NCI-H524 treated with DMSO at 0.1 percent for 48 hours (cell line): Measurements from ENCODE around the gene TOLLIP.

Experiments
- DNase-seq: peaks from one replicate; lab custom pipeline; 2025; lab: John Stamatoyannopoulos, UW

TOLLIP gene

DNA sequence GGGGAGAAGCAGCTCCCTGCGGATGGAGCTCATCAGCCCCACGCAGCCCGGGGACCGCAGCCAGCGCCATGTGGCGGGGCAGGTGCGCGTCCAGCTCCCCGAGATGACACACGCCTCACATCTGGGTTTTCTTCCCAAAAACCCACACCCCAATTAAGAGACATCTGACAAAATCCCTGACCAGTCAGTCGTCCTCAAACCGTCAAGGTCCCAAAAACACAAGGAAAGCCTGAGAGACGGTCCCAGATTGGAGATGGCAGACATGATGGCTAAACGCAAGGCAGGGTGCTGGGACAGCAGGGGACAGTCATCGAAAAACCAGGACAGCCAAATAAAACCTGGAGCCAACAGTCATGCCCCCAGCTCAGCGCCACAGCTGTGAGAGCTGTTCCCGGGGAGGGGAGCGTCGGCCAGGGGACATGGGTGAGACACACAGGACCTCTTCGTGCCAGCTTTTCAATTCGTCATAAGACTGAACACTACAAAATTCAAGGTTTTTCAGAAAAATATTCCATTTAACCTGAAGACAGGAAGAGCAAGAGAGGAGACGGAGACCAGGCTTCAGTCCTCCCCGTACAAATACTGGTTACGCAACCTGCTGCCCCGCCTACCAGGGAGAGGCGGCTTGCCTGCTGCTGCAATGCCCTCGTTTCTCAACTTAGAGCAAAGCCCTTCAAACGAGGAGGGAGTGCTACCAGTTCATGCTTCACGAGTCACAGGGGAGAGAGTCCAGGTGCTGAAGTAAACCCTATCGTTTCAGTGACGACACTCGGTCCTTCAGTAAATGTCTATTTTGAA is 10.5 kb downstream of the TOLLIP start:
- no peak for DNase-seq

DNA sequence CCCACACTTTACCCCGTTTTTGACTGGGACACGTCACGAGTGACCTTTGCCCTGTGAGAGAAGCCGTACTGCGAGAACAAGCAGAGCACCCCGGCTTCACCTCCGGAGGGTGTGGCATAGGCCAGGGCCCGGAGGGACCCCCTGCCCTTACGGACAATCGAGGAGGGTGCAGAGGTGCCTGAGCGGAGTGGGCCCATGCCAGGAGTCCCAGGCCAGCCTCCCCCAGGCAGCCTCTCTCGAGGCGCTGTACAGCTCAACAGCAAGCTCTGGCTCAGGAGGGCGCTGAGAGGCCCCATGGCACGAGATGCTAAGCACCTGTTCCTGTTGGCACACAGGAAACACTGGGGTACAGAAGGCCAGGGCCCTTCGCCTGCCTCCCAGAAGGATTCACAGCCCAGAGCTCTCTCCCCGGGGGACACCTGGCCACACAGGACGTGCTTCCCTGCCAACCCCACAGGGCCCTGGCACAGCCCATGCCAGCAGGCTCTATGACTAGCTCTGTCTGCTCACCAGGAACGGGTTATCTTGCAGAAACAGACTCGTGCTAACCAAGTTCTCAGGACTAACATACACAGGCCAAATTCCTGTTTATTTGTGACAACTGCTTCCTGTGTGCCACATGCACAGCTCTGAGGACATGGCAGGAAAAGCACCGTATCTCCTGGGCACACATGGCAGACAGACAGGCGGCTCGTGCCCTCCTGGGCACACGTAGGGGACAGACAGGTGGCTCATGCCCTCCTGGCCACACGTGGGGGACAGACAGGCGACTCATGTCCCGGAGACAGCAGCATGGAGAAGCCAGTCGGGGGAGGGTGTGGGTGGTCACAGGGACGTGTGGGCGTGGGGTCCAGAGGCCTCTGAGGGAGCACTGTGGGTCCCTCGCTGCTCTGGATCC is 11.6 kb downstream of the TOLLIP start:
- no peak for DNase-seq

DNA sequence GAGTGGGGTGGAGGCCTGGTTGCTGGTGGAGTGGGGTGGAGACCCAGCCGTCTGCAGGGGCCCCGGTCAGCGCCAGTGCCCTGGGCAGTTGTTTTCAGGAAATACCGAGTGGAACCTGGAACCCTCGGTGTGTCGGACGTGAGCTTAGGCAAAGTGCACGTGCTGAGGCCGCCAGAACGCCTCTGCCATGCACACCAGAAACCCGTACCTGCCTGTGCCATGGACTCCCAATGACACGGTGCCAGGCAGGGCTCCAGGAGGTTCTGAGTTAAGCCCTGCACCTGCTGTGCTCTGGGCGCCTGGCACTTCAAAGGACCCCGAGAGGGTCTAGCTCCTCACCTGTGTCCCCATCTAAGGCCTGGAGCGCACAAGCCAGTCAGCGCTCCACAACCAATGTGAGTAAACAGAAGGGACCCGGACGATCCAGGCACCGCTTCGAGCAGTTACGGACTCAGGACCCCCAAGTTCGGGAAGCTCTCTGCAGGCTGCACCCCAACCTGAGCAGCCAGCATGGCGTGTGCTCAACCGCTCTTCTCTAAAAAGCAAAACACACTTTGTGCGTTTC is 12.3 kb downstream of the TOLLIP start:
- no peak for DNase-seq

DNA sequence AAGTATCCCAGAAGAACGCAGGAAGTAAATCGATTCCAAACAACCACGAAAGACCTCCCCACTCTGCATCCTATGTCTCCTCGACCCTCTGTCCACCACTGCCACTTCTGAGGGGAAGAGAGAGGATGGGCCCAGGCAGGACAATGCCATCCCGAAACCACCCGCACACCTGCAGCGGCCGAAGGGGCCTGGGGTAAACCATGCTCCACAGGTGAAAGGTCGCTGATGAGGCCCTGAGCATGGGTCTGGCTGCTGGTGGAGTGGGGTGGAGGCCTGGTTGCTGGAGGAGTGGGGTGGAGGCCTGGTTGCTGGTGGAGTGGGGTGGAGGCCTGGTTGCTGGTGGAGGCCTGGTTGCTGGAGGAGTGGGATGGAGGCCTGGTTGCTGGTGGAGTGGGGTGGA is 13.1 kb downstream of the TOLLIP start:
- no peak for DNase-seq

DNA sequence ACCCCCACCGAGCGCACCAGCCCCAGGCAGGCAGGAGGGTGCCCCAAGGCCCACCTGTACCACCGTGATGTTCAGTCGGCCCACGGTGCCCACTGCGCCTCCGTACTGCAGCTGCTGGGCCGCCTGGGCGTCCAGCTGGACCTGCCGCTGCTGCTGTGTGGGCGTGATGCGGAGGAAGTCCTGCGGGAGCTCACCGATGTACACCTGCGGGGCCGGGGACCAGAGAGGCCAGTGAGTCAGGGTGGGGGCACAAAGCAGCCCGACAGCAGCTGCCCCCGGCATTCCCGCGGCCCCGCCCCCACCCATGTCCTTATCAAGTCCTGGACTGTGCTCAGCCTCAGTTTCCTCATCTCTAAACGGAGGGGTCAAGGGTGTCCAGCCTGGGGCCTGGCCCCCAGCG is 13.8 kb downstream of the TOLLIP start:
- DNase-seq, result no peak

DNA sequence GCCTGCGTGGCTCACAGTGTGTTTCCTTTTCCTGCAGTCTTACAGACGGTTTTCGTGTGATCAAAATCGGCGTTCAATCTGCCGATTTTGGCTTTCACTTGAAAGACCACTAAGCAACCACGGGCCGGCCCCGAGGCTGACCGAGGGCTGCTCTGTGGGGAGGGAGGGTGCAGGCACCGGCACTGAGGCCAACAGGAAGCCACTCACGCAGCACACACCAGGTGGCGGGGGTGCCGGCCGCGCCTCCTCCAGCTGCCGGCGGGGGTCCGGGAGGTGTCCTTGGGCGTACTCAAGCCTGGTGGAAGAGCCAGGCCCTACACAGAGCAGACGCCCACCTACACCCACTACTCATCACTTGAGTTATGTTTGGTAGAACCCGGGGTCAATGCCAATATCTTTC is 14.3 kb downstream of the TOLLIP start:
- DNase-seq, result no peak

DNA sequence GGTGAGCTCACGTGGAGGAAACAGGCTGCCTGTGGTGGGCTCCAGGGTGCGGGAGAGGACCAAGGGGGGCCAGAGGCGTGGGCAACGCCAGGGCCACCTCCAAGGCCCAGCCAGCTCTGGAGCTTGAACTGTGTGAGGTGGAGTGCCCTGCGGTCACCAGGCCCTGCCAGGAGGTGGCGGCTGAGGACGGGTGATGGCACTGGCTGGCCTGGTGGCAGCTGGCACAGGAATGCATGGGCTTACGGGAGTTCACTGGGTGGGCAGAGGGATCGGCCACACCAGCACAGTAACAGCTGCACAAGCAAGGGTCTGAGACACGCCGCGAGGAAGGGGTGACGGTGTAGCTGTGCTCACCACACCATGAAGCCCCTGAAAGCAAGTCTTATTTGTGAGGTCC is 15.8 kb downstream of the TOLLIP start:
- DNase-seq, result no peak

DNA sequence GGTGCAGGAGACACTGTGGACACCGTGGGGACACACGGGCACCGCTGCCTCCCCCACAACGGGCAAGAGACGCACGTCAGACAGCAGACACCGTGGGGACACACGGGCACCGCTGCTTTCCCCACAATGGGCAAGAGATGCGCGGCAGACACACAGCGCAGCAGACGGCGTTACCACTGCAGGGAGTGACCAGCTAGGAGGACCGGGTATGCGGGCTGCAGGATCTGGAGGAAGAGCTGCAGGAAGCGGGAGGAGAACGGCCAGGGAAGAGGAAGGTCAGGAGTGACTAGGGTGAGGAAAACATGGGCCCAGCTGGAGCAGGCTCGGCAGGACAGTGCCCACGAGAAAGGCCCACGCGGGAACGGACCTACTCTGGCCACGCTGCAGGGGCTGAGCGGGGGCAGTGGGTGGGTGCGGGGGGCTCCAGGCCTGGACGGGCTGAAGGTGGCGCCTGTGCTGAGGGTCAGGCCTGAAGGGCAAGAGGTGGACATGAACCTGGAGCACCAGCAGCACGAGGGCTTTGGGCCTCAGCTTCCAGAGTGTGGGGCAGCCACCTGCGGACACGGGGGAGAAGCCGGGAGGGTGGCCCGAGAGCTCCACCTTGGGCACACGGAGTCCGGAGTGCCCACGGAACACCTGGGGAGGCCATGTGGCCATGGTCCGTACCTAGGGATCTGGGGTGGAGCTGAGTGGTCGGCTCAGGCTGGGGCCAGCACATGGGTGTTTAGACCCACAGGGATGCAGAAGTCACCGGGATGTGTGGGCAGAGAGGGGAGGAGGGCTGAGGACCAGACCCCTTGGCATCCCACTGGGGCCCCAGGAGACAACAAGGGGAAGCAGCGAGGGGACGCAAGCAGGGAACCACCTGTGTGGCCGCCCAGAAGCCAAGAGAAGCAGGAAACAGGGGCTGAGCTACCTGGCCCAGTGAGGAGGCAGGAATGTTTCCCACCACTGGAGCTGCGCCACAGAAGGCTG is 16.5 kb downstream of the TOLLIP start:
- no peak for DNase-seq

DNA sequence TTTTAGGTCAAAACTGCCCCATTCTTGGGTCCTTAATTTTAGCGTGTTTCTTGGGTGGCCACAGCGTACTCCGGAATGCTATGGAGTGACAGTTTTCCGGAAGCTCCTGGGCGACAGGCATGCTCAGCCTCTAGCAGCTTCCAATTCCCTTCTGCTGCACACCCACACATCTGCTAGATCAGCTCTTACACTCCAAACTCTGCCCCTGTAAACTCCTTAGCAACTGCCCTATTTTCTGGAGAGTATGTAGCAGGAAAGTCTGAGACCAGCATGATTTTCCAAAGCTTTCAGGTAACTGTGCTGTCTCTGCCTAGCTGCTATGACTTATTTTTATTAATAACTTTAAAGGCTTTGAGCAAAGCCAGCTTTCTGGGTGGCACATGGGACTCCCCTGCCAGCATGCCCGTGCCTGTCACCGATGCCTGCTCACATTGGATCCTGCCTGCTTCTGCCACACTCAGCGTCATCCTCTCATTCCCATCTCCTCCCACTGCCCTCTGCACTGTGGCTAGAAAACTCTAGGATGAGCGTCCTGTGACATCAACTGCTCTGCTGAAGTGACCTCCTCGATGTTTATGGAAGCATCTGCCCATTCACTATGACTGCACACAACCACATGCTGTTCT is 17.3 kb downstream of the TOLLIP start:
- DNase-seq, result no peak

DNA sequence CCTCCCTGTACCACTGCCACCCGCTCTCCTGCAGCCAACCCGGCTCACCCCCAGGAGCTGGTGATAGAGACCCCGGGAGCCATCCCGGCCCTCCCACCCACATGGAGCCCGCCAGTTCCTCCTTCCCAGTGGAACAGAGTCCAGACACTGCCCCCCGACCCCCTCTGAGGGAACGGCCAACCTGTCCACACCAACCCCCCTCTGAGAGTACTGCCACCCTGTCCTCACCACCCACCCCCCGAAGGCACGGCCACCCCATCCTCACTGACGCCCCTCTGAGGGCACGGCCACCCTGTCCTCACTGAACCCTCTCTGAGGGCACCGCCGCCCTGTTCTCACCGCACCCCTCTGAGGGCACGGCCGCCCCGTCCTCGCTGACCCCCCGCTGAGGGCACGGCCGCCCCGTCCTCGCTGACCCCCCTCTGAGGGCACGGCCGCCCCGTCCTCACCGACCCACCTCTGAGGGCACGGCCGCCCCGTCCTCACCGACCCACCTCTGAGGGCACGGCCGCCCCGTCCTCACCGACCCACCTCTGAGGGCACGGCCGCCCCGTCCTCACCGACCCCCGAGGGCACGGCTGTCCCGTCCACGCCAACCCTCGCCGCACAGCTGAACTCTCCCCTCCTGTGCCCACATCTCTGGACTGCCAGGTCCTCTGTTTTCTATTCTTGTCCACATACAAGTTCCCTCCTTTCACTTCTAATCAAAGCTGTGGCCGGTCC is 18.0 kb downstream of the TOLLIP start:
- DNase-seq, result no peak

DNA sequence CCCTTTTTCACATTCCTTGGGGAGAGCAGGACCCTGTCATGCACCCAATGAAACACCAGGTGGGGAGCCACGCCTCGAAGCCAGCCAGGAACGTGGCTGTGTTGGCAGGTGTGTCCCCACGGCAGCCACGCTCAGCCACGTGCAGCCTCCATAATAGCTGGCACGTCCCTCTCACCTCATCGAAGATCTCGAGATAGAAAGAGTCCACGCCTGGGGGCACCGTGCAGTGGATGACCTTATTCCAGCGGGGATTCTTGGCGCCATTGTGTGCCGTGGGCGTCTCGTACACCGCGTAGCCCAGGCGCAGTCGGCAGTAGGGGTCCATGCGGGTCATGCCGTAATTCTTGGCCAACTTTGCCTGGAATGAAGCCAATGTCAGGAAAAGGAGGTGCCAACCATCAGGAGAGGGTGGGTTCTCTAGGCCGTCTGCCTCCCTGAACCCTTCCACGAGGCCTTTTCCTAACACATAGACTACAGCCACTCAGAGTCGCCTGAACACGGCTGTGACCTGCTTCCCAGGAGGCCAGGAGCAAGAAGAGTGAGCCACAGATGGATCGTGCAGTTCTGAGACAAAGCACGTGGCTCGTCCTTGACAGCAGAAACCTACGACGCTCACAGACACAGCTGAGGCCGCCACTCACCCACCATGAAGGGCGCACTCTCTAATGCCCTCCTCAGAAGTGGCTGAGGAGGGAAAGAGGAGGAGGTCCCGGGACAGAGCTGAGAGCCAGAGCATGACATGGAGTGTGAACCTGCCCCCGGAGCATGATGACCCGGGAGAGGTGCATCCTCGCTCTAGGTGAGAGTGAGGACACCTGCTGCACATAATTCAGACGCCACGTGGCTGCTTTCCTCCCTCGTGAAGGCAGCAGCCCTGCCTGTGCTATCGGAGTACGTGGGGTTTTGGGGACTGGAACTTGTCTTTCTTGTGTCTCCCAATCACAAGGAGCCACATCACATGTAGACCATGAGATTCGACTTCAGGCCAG is 19.1 kb downstream of the TOLLIP start:
- DNase-seq, result no peak

DNA sequence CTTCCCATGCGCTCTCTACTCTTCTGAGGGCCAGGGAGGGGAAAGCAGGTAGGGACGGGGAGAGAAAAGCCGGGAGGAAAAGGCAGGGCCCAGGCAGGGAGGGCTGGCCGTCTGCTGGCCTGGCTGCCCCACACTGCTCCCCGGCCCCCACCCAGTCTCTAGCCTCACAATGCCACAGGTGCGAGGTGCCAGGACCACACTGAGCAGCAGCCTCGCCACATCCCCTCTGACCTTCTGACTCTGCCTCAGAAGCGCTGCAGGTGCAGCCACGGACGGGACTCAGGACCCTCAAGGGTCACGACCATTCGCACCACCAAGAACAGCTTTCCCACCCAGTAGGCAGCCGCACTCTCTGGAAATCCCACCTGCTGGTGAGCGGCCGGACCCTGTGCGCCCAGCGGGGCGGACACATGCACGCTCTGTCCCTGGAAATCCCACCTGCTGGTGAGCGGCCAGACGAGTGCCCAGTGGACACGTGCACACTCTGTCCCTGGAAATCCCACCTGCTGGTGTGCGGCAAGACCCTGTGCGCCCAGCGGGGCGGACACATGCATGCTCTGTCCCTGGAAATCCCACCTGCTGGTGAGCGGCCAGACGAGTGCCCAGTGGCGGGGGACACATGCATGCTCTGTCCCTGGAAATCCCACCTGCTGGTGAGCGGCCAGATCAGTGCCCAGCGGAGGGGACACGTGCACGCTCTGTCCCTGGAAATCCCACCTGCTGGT is 20.1 kb downstream of the TOLLIP start:
- DNase-seq, result no peak

DNA sequence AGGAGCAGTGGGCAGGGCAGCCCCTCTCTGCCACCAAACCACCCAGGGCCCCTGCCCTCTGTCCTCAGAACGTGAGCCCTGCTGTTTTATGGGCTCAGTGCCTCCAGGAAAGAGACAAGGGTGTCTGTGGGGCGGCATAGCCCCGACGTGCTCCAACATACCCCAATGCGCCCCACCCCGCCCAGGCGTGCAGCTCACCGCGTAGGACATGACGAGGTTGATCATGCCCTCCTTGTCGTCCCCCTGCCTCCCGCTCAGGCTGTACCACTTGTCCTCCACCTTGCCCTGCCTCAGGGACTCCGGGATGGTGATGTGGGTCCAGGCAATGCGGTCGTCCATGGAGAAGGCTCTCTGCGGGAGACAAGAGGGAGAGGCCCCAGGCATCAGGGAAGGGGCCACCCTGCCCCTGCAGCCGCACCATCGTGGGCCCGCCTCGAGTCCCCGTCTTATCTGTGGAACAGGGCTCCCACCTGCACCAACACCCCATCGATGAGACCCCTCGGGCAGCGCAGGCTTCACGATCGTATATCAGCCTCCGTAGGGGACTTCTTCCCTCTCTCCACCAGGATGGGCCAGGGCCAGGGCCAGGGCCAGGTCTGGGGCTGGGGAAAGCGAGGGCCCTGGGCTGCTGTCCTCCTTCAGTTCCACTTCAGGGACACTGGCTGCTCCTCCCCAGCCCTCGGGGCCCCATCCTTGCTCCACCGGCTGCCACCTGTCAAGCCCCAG is 20.8 kb downstream of the TOLLIP start:
- no peak for DNase-seq

DNA sequence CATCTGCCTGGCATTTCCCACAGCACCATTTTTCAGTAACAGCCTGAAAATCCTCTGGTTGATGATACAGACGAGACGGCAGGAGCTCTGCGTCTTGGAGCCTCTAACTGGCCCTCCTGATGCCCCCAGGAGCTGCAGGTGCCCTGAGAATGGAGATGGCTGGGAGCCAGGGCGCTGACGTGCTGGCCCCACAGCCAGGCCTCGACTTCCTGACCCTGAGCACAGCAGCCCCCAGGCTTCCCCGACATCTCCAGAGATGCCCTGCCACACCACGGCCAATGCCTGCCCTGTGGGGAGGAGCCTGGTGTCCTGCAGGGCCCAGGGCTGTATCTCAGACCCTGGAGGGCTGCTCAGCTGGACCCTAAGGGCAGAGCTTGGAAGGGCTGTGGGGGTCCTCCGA is 21.5 kb downstream of the TOLLIP start:
- no peak for DNase-seq

DNA sequence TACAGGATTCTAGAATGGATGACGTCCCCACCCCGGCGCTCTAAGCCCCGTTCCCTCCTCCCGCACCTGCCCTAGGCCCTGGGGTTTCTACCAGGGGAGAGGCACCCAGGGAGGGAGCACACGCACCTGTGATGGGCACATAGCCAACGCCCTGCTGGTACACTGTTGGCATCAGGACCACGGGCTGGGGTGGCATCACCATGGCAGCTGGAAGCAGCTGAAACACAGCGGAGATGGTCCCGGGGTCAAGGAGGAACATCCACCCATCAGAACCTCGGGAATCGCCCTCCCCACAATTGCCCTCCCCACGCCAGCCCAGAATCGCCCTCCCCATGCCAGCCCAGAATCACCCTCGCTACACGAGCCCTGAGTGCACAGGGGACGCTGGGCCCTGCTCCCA is 23.6 kb downstream of the TOLLIP start:
- no peak for DNase-seq

DNA sequence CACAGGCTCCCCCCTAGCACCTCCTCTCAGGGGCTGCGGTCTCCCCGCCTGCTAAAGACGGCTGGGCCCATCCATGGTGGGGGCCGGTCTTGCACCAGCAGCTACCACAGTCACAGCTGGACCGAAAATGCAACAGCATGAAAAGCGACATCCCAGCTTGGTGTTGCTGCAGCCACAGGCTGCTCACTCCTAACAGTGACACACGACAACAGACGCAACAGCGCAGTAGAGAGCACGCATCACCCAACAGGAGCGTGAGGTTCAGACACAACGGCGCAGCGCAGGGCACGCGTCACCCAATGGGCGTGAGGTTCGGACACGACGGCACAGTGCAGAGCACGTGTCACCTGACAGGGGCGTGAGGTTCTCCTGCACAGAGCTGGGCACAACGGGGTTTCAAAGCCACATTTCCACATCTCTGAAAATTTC is 24.1 kb downstream of the TOLLIP start:
- DNase-seq, result no peak

DNA sequence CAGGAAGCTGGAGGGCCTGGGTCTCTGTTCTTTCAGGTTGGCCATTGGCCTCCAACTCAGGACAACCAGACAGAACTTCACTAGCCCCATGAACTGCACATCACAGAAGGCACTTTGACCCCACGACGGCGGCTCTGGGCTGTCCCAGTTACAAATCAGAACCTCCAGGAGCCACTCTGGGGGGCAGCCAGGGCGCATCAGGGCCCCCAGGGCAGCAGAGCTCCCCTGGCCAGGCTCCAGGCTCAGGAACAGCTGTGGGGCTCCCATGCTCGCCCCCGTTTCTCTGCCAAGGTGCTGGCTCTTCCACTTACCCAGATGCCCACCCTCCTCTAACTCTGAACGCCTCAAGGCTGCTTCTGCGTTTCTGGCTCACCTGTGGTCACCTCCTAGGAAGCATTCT is 25.5 kb downstream of the TOLLIP start:
- DNase-seq, result no peak

DNA sequence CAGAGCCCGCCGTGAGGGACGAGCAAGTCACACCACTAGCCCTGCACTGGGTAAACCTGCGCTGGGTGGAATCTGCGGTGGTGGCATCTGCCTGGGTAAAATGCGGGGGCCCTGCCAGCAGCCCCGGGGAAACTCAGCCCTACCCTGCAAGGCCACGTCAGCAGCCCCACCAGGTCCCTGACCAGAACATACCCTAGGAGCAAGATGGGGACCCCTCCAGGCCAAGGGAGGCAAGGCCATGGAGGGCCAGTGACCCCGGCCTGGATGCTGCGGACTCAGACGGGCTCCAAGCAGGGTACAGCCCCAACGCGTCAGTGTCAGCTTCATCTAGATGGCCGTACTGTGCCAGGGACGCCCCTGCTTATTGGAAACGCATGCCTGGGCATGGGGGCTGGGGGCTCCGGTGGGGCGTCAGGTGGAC is 26.3 kb downstream of the TOLLIP start:
- DNase-seq, result no peak
